ENCODE data around the gene CCDC106.

CCDC106 gene

DNA sequence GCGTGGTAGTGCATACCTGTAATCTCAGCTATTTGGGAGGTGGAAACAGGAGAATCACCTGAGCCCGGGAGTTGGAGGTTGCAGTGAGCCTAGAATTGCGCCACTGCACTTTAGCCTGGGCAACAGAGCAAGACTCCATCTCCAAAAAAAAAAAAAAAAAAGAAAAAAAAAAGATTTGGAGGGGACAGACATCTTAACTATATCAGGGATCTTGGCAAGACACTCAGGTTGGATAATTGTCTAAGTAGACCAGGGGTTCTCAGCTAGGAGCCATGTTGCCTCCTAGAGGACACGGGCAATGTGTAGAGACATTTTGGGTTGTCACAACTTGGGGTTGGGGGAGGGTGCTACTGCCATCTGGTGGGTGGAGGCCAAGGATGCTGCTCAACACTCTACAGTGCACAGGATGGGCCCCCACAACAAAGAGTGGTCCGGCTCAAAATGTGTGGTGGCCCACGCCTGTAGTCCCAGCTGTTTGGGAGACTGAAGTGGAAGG is 9.1 kb upstream of the CCDC106 start:
- no peak for FAIRE-seq

DNA sequence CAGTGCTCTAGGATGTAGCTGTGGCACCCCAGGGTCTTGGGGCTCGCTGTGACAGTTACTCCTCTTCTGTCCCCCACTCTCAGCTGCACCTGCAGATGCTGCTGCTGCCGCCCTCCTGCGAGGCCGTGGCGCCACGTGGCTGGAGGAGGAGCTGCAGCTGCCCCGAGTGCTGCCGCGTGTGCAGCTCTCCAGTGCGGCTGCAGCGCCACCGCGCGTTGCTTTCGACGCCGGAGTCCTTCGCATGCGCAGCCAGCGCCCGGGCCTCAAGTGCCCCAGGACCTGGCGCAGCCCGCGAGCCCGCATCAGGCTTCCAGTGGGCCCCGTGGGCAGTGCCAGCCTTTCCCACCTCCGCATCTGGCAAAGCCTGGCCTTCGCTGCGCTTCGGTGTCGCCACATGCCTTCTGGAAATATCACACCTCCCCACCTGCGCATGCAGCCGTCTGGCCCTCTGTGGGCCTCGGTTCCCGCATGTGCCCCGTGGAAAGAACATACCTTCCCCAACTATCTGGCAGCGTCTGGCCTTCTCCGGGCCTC is 7.9 kb upstream of the CCDC106 start:
- no peak for FAIRE-seq

DNA sequence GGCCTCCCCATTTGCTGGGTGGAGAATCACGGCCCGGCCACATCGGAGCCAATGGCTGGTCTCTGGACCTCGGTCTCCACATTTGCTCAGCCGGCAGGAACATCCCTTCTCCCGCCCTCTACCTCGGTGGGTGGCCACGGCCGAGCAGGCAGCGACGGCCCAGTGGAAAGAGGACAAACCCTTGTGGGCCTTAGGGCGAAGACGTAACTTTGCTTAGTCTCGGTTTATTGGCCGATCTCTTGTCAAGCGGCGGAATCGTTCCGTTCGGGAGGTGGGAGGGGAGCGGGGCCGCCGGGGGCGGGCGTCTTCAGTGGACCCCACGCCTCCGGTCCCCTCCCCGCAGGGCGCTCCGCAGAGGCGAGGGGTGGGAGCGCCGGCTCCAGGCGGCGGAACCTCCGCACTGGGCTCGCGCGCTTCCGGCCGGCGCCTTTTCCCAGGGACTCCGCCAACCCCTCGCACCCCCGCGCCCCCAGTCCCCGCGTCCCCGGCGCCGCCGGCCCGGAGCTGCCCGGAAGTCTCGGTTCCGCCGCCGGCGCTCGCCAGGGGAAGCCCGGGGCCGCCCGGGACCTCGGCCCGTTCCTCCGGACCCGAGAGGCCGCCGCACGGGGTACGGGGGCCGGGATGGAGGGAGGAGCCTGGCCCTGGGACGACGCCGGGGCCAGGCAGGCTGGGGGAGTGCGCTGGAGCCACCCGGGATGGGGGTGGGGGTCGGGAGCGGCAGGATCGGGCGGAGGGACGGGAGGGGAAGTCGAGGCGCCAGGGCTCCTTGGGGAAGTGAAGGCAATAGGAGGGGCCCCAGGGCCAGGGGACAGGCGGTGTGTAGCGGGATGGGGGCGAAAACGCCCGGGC is 7.2 kb upstream of the CCDC106 start, which contains the start of gene ZNF580:
Gene ZNF580 (plus strand): TSS at position 426 of the 849 bp plus-strand sequence. CDS start 1,507 bp downstream, outside the sequence.
- no peak for FAIRE-seq

DNA sequence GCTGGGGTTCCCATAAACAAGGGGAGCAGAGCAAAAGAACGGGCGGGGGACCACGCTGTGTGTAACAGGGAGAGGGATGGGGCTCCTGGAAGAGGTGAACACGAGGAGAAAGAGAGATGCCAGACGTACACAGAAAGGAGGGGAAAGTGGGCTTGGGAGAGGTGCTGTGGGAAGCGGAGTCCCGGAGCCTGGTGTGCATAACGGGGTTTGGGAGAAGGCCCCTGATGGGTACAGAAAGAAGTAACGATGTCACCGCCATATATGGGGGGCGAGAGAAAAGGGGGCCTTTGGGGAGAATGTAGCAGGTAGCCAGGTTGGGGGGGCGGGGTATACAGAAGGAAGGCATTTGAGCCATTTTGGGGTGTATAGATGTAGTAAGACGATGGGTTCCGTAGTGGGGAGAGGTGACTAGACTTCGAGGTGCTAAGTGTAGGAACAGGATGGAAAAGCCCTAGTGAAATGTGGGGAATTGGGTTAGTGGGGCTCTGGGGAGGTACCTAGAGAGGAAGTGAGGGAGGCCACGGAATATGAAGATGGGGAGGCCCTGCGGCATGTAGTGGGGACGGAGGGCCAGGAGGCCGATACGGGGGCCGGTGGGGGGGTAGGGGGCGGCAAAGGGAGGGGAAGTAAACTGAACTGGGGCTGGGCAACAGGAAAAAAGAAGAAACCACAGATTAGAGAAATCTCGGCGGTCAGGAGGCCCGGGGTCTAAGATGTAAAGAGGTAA is 6.4 kb upstream of the CCDC106 start:
- FAIRE-seq, result no peak

DNA sequence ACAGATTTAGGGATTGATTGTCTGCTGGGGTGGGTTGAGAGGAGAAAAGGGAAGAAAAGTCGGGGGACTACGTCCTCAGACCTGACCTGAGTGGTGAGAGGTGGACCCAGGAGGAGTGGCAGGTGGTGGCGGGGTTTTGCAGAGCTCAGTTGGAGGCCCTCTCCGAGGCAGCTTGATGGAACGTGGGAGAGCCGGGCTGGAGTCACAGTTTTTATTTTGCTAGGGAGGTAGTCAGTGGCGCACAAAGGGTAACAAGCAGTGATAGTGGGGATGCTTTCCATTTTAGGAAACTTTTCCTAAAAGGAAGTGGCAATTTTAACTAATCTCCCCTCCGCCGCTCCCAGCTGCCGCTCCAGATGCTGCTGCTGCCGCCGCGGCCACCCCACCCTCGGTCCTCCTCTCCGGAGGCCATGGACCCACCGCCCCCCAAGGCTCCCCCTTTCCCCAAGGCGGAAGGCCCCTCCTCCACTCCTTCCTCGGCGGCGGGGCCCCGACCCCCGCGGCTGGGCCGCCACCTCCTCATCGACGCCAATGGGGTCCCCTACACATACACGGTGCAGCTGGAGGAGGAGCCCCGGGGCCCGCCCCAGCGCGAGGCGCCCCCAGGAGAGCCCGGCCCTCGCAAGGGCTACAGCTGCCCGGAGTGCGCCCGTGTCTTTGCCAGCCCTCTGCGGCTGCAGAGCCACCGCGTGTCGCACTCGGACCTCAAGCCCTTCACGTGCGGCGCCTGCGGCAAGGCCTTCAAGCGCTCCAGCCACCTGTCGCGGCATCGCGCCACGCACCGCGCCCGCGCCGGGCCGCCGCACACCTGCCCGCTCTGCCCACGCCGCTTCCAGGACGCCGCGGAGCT is 5.6 kb upstream of the CCDC106 start:
- no peak for FAIRE-seq

DNA sequence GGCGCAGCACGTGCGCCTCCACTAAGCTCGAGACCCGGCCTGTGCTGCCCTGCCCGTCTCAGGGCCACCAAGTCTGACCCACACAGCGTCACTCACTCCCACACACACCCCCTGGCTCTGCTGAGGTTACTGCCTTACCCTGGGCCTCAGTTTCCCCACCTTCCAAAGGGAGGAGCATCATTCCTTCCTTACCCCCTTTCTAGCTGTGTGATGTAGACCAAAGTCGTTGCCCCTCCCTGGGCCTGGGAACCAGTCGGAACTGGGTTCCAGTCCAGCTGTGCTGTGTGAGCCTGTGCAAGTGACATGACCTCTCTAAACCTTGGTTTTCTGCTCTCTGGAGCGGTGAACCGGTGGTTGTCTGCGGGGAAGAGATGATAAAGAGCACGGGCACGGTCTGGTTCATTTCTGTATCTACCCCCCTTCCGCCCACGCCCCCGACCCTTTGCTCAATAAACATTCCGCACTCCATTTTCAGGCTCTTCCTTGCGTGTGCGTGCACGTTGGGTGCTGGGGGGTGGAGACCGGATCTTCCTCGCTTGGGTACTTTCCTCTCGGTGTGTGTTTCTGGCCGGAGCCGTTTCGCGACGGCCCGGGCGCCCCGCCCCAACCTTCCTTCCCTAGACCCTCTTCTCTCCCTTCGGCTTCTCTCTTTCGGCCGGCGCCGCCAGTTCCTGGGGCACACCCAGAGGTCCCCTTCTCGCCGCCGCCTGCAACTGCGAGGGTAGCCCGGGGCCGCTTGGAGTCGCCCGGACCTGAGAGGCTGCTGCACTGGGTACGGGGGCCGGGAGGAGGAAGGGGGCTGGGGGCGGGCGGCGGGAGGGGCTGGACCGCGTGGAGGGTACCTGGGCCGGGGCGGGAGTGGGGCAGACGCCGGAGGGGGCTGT is 4.8 kb upstream of the CCDC106 start, which contains the start of gene ZNF581:
Gene ZNF581 (plus strand): TSS at position 647 of the 884 bp plus-strand sequence. CDS start 923 bp downstream, outside the sequence.
- FAIRE-seq, result no peak

DNA sequence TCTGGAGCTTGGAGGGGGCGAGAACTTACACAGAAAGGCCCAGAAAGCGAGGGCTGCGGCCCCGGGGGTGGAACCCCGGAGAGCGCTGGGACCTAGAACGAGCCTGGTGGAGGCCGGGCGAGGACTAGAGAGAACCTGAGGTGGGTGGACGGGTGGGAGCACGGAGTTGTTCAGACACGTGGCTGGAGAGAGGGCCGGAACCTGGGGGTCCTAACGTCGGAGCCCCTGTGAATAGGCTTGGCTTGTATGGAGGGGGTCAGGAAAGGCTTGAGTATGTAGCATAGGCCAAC is 4.2 kb upstream of the CCDC106 start:
- FAIRE-seq, result no peak

DNA sequence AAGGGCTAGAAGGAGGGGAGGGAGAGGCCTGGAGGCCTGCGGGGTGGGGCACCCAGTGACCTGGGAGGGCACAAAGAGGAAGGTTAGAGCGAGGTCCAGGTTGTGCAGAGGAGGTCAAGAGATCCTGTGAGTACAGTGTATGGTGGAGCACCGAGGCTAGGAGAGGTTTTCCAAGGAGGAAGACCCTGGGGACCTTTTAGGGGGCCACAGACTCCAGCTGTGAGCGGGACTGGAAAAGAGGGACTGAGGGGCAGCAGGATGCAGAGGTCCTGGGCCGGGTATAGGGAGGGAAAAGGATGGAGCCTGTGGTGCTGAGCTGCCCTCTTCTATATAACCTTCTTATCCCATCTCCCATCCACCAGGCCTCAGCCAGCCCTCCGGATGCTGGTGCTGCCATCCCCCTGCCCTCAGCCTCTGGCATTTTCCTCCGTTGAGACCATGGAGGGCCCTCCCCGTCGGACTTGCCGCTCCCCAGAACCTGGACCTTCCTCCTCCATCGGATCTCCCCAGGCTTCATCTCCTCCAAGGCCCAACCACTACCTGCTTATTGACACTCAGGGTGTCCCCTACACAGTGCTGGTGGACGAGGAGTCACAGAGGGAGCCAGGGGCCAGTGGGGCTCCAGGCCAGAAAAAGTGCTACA is 3.7 kb upstream of the CCDC106 start:
- no peak for FAIRE-seq

DNA sequence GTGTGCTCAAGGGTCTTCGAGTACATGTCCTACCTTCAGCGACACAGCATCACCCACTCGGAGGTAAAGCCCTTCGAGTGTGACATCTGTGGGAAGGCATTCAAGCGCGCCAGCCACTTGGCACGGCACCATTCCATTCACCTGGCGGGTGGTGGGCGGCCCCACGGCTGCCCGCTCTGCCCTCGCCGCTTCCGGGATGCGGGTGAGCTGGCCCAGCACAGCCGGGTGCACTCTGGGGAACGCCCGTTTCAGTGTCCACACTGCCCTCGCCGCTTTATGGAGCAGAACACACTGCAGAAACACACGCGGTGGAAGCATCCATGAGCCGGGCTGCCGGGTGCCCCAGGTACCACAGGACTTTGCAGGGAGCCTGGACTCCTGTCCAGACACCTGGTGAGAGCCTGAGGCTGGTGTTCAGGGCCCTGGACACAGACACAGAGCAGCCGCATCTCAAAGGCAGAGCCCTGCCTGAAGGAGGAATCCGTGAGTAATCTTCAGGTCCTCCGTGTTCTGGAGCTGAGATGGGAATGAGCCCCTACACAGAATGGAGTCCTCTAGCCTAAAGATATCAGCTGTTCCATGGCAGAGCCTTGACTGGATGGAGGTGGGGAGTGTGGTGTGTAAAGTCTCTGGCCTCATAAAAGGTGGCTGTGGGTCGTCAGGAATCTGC is 3.0 kb upstream of the CCDC106 start:
- FAIRE-seq, result no peak

DNA sequence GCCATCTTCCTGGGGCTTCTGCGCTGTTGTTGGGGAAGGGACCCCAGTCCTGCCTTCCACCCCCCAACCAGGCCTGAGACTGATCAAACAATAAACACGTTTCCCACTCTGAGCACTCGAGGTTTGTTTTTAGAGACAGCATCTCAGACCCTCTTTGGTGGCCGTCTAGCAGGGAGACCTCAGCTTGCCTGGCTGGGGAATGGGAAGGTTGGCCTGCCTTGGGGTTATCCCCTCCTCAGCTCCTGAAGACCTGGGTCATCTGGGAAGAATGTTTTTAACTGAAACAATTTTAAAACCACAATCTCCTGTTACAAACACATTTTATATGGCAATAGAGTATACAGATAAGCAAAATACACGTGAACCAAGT is 2.5 kb upstream of the CCDC106 start:
- FAIRE-seq, result no peak

DNA sequence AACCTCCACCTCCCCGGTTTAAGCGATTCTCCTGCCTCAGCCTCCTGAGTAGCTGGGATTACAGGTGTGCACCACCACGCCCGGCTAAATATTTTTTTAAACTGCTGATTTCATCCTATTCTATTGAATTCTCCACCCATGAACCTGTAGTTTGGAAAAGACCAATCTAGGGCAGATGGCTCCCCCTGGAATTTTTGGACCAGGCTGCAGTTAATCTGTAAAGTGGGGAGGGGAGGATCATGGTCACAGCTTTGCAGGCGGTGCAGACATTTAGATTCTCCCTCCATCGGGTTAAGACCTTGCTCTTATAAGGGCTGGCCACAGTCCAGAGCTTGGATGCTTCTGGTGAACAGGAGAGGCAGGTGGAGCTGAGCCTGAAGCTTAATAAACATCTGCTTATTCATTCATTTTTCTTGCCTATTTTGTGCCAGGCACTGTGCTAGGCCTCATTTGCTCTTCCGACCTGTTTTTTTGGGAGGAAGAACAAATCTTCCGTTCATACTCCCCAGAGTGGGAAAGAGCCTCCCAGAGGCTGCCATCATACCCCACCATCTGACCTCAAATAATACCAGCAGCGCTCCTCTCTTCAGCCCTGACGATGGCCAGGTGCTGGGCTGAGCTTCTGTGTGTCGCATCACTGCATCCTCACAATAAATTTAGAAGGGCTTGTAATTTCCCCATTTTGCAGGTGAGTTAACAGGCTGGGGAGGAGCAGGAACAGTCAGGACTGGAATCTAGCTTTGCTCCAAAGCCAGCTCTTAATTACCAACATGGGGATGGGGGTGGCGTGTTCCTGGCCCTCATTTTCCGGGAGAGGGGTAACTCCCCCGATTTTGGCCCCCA is 902 bp upstream of the CCDC106 start:
- no peak for FAIRE-seq

DNA sequence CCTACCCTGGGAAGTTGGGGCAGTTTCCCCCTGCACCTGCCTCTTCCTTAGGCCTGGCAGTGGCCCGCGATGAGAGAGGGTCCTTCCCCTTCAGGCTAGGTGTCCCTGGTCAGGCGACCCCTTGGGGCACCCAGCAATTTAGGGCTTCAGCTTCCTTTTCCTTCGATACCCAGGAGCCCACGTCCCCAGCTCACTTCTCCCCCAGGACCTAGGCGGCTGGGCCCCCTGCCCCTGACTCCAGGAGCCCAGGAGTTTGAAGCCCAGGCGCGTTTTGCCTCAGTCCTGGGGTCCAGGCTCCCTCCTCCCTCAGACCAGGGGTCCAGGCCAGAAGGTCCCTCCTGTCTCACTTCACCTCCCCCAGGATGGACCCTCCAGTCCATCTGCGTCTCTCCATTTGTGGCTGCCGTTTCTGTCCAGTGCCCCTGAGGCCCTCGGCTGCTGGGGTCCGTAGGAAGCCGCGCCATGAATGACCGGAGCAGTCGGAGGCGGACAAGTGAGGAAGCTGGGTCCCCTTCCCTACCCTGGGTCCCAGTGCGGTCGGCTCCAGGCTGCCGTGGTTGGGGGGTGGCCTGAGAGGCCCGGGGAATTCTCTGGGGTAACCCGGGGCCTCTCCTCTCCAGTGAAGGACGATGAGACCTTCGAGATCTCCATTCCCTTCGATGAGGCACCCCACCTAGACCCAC is 714 bp downstream of the CCDC106 start:
- FAIRE-seq, result no peak

DNA sequence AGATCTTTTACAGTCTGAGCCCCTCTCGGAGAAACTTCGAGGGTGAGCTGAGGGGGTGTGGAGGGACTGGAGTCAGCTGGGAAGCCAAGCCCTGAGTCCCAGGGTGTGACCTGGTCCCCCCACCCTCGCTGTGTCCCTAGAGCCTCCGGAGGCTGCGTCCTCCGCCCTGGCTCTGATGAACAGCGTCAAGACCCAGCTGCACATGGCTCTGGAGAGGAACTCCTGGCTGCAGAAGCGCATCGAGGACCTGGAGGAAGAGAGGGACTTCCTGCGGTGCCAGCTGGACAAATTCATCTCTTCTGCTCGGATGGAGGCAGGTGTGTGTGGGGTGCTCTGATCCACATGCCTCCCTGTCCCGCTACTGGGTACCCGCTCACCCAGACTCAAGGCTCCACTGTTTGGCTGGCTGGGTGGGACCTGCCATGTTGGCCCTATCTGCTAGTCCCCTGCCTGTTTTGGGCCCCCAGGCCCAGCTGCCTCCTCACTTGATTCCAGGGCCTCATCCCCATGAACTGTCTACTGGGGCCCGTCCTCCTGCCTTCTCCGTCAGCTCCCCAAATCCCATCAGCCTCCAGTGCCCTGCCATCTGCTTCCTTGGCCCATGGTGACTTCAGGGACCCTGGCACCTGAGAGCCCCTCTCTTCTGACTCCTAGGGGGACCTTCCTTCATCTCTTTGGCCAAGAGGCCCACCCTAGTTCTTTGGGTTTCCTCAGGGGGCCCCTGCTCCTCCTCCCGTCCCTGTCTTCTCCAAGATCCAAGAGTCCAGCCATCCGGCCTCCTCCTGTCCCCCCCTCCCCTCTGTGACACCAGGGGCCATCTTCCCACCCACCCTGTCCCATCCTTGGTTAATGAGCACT is 1.5 kb downstream of the CCDC106 start:
- FAIRE-seq, result no peak

DNA sequence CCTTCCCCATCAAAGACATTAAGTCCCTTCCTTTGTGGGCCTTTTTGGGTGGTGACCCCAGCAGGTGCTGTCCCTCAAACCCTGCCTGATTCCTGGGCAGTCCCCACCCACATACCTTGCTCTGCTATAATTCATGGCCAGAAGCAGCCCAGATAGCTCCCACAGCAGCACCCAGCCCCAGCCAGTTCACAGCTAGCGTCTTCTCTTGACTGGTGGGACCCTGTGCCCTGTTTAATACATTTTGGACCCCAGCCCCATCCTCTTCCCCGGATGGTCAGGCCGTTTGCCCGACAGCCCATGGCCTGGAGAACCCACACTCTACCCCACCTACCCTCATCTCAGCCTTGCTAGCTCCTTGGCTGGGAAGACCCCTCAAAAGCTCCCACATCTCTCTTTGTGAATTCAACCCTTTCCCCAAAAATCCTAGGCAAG is 2.1 kb downstream of the CCDC106 start:
- FAIRE-seq, result no peak

DNA sequence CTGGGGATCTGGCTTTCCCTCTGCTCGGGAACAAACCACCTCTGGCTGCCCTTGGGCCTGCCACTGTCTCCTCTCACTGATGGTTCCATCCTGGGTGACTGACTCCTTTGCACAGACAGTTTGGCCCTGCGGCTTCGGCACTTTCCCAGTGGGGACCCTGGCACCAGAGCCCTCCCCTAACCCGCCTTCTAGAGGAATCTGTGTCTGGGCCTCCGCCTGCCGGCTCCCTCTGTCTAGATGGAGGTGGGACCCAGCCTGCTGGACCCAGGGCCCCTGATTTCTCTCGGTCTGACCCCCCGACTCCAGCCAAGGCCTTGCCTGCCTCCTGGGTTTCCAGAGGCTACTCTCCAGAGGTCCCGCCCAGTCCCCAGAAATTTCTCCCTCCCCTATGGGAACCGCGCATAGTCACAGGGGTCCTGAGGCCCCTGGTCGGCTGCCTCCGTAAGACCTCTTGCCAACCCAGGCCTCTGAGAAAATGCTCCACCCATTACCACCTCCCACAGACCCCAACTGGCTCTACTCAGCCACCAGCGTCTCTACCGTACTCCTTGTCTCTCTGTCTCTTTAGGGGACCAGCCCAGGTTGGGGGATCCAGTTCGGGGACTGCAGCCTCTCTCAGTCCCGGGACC is 2.7 kb downstream of the CCDC106 start:
- FAIRE-seq, result no peak

DNA sequence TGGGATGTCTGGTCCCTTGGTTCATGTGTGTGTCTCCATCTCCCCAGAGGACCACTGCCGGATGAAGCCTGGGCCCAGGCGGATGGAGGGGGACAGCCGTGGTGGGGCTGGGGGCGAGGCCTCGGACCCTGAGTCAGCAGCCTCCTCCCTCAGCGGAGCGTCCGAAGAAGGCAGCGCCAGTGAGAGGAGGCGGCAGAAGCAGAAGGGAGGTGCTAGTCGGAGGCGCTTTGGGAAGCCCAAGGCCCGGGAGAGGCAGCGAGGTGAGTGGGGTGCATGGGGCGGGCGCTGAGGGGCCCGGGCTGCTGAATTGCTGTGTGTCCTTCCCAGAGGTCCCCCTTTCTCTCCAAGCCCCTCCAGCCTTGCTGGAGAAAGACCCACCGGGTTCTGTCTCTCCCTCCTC is 3.2 kb downstream of the CCDC106 start:
- FAIRE-seq, result no peak

Data from colon (tissue), 2 donors.